IPS-11a (cell line): ENCODE measurements around the gene PRAC2.
"Not testable (repeated sequence)": the region's sequence is repeated elsewhere in the genome, so short reads cannot be mapped to it uniquely, and the experiment has no call there.

ENCODE experiments used
- H3K4me3 ChIP-seq: one replicate; pipeline ENCODE4 v1.5.1; 2013; ENCODE audit warnings: low read depth, low read length, control low read depth

The PRAC2 gene

DNA sequence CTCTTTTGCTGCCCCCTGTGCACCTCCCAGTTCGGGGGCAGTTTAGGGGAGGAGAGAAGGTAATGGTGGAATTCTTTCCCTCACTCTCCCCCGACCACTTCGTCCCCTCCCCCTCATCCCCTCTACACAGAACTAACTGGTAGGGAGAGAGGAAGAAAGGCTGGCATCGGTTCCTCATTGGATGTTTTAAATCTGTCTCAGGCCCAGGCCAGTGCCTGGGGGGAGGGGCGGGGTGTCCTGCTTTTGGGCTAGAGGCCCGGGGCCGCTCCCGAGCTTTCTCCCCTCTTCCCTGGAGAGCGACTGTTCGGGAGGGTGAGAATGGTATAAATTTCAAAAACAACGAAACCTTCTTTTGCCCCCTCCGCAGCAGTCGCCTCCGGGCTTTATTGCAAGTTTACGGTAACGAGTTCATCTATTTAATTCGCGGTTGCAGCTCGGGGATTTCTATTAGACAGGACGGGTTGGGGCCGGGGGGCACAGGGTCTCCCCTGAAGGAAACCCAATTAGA, at the start of gene PRAC2:
Gene PRAC2, plus strand, starts transcription at position 271 of the 508 bp plus-strand sequence. CDS start 1,226 bp downstream, outside the sequence.
- peak within 1 kb of the TSS; percentile 8 for H3K4me3 ChIP-seq

DNA sequence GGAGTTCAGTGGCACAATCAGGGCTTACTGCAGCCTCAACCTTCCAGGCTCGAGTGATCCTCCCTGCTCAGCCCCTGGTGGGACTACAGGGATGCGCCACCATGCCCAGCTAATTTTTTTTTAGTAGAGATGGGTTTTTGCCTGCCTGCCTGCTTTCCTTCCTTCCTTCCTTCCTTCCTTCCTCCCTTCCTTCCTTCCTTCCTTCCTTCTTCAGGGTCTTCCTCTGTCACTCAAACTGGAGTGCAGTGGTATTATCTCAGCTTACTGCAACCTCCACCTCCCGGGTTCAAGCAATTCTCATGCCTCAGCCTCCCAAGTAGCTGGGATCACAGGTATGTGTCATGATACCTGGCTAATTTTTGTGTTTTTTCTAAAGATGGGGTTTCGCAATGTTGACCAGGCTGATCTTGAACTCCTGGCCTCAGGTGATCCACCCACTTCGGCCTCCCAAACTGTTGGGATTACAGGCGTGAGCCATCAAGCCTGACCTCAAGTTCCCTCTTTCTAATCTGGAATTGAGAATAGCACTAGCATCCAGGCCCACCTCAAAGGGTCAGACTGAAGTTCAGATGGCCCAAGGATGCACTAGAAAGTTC, 45.9 kb upstream of the PRAC2 start:
- H3K4me3 ChIP-seq, result no peak overlapping the region

DNA sequence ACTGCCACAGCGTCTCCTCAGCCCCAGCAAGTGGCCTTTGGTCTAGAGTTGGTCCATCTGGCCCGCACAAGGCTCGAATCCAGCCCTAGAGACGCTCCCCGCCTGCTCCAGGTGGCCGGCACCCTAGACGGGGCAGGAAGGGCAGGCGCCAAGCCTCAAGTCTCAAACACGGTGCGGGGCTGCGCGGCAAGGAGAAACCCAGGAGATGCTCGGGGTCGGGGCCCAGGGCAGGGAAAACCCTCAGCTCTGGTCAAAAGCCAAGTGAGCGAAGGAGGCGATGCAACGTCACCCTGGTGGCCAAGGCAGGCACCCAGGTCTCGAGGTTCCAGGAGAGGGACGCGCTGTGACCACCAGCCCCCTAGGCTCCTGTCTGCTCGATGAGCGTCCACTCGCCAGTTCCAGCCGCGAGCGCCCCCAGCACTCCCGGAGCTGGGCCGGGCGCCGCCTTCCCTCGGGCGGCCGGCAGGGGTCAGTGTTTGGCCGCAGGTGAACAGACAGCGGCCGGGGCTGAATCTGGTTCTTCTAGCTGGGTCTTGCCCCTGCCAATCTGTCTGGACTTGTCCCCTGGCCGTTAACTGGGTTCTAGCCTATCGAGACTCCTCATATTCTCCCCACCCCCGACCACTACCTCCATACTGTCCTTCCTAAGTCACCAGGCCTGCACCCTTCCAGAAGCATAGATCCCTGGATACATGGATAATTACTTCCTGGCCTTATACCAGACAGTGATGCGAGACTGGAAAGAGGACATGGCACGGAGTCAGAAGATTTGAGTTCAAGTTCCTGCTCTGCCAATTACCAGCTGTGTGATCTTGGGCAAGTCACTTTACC, 44.6 kb upstream of the PRAC2 start:
- peak overlapping the region; percentile 21 for H3K4me3 ChIP-seq

DNA sequence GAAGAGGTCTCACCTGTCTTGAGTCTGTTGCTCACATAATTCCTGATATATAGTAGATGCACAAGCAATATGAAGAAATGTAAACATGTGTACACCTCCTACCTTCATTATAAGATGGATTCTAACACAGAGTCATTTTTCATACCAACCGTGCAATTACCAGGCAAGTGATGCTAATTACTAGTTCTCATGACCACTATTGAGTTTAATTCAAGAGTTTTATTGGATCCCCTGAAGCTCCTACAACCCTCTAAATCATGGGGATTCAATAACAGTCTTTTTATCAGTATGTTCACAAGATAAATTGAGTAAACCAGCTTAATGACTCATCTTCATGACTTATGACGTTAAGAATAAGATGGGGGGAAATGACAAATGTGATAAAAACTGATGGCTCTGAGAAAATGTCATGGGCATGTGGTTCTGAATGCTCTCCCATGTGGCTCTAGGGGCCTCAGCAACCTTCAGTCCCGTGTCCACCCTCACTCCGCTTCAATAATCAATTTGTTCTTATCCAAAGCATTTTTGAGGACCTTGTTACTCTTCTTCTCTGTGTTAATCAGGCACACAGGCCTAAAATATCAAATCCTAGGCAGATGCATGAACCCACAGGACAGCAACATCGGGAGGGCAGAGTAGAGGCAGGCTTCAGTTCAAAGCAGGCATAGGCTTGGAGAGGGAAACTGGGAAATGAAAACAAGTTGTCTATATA, 43.4 kb upstream of the PRAC2 start:
- no peak overlapping the region for H3K4me3 ChIP-seq

DNA sequence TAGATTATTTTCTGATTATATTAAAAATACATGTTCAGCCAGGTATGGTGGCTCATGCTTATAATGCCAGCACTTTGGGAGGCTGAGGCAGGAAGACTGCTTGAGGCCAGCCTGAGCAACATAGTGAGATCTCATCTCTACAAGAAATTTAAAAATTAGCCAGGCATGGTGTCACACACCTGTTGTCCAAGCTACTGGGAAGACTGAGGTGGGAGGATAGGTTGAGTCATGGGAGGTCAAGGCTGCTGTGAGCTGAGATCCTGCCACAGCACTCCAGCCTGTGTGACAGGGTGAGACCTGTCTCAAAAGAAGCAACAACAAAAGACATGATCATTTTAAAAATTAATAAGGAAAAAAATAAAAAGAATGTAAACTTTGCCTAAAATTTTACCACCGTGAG, 41.4 kb upstream of the PRAC2 start:
- no peak overlapping the region for H3K4me3 ChIP-seq

DNA sequence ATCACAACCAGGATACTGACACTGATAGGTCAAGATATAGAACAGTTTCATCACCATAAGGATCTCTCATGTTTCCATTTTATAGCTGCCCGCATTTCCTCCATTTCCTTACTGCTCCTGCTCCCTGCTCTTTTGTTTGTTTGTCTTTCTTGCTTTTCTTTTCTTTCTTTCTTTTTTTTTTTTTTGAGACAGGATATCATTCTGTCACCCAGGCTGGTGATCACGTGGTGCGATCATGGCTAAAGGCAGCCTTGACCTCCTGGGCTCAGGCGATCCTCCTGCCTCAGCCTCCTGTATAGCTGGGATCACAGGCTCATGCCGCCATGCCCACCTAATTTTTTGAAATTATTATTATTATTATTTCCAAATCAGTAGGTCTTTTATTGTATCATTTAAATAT, 32.3 kb upstream of the PRAC2 start:
- no peak overlapping the region for H3K4me3 ChIP-seq

DNA sequence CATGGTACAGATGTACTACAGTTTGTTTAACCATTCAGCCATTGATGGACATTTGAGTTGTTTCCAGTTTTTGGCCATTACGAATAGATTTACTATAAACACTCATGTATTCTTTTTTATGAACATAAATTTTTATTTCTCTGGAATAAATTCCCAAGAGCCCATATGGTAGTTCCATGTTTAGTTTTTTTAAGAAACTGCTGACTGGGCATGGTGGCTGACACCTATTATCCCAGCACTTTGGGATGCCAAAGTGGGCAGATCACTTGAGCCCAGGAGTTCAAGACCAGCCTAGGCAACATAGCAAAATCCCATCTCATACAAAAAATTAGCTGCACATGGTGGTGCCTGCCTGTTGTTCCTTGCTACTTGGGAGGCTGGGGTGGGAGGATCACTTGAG, 30.9 kb upstream of the PRAC2 start:
- no peak overlapping the region for H3K4me3 ChIP-seq

DNA sequence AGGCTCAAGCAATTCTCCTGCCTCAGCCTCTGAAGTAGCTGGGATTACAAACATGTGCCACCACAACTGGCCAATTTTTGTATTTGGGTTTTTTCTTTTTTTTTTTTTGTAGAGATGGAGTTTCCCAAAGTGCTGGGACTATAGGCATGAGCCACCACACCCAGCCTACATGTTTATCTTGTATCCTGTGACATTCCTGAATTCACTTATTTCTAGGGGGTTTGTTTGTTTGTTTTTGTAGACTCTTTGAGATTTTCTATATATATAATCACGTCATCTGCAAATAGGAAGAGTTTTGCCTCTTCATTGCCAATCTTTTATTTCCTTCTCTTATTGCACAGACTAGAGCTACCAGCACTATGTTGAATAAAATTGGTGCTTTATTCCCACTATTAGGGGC, 29.8 kb upstream of the PRAC2 start:
- no peak overlapping the region for H3K4me3 ChIP-seq

DNA sequence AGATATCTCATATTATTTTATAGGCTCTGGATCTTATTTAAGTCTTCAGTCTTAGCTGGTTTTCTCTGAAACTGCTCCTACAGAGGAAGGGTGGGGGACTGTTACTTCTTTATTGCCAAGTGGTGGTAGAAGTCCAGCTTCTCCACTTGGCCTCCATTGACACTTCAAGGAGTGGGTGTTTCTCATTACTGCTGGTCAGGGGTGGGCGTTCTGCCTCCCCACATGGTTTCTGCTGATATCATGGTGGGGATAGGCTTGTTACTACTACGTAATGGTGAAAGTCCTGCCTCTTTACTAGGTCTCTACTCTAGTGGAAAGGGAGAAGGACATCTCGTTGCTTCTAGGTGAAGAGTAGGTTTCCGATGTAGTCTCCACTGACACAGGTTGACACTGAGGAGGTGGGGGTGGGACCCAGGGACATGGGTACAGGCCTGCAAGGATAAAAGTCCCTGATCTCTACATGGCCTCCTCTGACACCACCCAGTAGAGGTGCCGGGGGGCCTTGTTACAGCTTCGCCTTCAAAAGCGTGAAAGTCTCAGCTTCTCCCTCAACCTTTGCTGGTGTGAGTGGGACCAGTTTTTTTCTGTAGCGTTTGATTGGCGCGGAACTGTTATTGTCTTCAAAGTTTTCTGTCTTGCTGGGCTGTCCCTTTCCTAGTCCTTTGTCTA, 21.0 kb upstream of the PRAC2 start:
- no peak overlapping the region for H3K4me3 ChIP-seq

DNA sequence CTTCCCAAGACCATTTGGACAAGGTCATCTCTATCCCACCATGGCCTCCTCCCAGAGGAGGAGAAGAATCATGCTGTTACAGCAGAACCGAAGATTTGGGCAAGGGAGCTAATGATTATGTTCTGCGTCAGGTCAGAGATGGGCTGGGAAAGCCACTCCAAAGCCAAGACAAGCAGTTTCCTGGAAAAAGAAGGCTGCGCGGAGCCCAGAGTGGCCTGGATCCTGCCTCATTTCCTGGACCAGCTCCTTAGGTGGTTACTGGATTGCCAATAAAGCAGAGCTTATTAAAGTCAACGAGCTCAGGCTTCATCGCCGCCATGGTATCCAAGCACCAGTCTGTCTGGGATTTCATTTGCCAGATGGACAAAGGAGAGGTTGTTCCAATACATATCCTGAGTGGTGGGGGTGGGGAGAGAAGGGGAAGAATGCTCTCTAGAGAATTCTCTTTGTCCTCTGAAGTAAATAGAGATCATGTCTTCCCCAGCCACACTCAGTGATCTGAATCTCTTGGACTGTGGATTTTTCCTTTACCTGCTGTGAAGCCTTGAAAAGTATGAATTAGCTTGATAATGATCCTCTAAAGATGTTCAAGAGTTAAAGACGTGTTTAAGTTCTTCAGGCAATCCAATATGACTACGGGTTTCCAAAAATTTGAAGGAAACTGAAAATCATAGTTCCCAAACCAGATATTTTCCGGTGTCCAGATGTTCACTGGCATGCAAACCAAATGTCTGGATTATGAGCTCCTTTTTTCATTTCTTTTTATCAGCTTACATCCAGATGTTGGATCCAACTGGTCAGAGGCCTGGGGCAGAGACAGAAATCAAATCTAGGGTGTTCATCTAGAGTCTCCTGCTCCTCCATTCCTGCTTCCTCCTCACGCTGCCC, 18.4 kb upstream of the PRAC2 start:
- H3K4me3 ChIP-seq, result no peak overlapping the region

DNA sequence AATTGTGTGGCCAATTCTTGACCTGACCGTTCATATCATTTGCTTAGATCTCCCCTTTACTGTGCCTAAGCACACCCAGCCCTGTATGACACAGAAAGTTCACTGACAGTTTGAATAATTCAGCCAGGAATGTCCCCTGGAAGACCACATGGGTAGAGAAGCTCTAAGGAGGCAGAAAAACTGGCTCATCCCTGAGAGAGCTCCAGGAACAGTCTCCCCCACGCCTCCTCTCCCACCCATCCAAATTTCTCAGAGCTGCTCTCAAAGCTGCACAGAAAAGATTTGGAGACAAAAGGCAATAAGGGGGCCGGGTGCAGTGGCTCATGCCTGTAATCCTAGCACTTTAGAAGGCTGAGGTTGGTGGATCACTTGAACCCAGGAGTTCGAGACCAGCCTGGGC, 11.9 kb upstream of the PRAC2 start:
- no peak overlapping the region for H3K4me3 ChIP-seq

DNA sequence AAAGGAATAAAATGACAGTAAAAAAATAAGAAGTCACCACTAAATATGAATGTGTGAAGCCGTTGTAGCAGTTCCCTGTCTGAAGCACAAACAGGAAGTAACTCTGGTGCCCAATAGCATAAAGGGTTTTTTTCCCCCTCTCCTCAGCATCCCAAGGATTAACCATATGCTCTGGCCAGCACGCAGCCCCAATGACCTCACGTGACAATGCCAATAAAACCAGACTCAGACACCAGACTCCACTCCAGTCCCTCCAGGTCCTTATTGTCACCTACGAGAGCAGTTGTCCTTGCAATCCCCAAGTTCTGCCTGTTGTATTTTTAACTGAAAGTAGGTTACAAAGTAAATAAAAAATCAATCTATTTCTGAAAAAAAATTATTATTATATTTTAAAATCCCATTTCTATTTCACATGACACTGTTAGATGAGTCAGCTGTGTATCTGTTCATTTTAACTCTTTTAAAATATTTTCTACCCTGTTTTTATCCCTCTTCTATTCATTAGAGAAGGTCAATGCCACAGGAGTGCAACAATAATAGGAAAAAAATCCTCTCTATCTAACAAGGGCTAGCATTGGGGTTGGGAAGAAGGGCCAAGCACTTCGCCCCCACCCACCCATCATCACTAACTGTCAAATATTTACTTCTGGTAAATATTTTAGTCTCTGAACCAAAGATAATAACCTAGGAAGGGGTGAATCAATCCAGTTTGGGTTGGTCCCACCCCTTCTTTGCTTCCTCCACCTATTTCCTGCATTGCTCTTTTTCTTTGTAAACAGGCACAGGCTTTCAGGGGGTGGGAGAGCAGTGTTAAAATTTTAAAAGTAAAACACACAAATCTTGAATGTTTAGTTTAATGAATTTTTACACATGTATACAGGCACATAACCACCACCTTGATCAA, 7.2 kb upstream of the PRAC2 start:
- no peak overlapping the region for H3K4me3 ChIP-seq

DNA sequence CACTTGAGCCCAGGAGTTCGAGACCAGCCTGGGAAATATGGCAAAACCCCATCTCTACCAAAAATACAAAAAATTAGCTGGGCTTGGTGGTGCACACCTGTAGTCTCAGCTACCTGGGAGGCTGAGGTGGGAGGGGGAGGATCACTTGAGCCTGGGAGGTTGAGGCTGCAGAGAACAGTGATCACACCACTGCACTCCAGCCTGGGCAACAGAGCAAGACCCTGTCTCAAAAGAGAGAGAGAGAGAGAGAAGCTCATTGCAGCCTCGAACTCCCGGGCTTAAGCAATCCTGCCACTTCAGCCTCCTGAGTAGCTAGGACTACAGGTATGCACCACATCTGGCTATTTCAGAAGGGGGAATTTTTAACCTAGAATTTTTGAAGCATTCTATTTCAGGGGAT, 6.4 kb upstream of the PRAC2 start:
- not testable (repeated sequence) for H3K4me3 ChIP-seq

DNA sequence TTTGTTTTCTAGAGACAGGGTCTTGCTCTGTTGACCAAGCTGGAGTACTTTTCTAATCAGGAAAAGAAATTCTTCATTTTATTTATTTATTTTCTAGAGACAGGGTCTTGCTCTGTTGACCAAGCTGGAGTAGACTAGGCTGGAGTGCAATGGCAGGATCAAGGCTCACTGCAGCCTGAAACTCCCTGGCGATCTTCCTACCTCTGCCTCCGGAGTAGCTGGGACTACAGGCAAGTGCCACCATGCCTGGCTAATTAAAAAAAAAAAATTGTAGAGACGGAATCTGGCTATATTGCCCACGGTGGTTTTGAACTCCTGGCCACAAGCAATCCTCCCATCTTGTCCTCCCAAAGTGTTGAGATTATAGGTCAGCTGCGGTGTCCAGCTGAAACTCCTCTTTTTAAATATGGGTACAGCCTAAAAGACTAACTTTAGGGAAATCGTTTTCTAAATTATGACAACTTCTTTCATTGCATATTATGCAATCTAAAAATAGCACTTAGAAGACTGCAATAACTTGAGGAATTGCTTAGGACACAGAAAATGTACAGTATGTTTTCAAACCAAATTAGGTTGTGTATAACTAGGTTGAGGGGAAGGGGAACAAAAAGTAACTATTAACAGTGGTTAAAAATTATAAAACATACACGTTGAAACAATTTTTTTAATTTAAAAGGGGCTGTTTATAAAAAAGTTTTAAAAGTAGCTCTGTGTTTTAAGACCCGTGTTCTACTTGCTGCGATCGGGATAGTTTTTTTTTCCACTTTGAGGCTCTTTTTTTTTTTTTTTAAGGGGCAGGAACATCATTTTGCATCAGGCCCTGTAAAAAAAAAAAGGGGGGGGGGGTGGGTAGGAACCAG, 5.4 kb upstream of the PRAC2 start:
- H3K4me3 ChIP-seq, result no peak overlapping the region

DNA sequence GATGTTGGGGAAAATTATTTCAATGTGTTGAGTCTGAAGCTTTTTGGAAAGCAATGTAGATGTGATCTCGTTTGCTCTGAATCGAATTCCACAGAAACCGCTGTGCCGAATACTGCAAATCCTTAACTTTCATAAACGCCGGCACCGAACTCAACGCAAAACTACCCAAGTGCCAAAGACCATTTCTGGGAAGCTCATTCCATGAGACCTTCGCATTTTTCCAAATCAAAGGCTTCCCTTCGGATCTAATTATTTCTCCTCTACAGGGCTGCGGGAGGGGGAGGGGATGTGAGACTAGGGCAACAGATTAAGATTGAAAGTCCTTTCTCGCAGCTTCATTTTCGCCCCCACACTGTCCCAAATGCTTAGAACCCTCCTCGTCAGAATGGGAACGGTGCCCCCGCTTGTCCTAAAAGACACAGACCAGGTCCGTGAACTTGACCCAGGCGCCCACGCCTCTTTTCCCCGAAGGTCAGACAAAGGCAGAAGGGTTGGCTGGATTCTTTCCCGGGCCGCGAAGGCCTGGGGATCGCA, 4.7 kb upstream of the PRAC2 start:
- H3K4me3 ChIP-seq, result no peak overlapping the region

DNA sequence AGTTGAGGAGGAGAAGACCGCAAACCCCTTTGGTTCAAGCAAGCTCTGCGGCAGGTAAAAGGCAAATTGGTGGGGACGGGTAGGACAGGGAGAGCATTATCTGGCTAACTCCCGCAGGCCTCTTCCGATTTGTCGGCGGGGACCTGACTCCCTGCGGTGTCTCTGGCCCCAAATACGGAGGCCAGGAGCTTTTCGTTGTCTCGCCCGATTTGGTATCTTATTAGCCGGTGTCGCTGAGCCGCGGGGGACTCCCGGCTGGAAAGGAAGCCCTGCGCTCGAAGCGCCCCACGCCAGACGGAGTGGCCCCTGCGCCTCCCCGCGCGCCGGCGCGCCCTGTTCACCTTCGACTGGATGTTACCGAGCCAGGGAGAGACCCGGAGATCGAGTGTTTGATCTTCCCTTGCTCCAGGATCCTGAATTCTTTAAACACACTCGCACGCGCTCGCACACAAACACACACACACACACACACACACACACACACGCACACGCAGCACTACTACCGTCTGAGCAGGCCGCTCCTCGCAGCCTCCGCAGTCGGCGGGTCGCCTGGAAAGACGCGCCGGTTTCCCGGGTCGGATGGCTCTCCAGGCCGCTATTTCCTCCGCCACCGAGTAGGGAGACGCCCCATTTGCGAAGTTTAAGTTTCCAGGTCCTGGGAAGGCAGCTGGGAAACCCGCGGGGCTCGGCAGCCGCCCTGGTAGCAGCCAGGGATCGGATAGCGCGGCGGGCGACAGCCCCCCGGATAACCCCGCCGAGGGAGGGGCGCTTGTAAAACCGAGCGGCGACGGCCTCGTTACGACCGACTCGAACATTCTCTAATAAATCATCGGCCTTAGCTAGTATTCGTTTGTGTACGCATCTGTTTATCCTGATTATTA, 4.0 kb upstream of the PRAC2 start:
- H3K4me3 ChIP-seq, result peak overlapping the region; percentile 27

DNA sequence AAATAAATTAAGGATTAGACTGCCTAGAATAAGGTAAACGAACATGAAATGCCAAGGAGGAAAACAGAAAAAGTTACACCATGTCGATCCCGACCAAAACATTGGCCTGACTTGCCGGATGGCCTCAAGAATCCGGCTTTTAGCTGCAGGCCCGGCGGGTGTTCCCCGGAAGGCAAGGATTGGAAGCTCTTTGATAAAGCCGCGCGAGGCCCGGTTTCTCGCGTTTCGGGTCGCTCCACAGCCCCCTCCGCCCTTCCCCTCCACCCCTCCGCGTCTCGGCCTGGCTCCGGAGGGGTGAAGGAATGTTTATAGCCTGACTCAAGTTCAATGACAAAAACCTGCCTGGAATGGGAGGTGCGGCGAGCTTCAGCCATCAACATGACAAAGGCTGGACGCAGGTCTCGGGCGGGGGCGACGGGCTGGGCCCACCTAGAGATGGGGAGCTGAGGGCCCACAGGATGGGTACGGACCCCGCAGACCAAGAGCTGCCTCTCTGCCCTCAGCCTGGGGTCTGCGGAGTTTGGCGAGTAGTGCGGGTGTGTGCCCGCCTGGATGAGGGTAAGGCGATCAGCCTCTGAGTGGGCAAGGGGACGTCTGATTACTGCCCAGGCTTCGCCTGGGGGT, 3.2 kb upstream of the PRAC2 start:
- H3K4me3 ChIP-seq, result peak overlapping the region; percentile 27
